HG02938 (cell line): ENCODE measurements around the gene ADIPOR2.
"Not testable (repeated sequence)": the region's sequence is repeated elsewhere in the genome, so short reads cannot be mapped to it uniquely, and the experiment has no call there.

ENCODE experiments used
- ATAC-seq: cut with Tn5 transposase; IDR thresholded peaks from one replicate; pipeline ENCODE4 v1.9.1; 2021; ENCODE audit warnings: mild to moderate bottlenecking, moderate library complexity; ENCODE audit not compliant: unreplicated experiment

Gene ADIPOR2

DNA sequence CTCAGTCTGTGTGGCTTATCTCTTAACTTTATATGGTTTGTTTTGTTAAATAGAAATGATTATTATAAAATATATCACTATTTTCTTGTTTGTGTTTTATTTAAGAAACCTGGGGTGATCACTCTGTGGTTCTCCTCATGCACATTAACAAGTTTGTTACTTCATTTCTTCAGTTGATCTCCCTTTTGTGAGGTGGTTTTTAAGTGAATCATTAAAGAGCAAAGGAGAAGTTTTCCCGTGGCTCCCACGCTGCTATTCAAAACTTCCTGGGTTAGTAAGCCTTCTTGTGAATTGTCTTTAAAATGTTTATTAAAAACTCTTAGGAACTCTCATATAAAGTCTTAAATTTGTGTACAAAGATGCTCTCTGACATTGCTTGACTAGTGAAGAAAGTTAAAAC, 11.8 kb downstream of the ADIPOR2 start:
- no peak for ATAC-seq

DNA sequence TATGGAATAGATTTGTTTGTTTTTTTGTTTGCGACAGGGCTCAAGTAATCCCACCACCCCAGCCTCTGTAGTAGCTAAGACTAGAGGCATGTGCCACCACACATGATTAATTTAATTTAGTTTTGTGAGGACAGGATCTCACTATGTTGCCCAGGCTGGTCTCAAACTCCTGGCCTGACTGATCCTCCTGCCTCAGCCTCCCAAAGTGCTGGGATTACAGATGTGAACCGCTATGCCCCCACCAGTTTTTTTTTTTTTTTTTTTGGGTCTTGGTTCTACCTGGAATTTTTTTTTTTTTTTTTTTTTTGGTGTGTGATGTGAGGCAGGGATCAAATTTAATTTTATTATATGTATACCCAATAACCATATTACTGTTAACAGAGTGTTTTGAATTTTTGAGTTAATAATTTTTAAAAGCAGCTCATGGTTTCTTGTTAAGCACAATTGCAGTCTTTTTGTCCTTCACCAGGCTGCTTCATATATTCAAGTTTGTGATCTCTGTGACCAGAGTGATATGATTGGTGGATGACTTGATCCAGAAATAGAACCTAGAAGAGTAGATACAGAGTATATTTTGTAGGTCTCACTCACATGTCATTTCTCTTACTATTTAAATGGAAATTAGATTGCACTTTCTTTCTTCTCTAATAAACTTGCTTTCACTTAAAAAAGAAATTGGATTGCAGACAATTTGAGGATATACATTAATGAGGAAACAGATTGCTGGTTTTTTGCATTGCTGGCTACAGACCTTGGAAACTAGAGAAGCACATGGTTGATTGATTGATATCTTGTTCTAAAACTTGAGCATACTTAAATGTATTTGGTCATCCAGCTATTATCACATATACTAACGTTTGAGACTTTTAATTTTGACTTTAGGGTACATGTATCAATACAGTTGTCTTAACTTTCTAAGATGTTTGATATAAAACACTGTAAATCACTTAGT, 13.2 kb downstream of the ADIPOR2 start:
- no peak for ATAC-seq

DNA sequence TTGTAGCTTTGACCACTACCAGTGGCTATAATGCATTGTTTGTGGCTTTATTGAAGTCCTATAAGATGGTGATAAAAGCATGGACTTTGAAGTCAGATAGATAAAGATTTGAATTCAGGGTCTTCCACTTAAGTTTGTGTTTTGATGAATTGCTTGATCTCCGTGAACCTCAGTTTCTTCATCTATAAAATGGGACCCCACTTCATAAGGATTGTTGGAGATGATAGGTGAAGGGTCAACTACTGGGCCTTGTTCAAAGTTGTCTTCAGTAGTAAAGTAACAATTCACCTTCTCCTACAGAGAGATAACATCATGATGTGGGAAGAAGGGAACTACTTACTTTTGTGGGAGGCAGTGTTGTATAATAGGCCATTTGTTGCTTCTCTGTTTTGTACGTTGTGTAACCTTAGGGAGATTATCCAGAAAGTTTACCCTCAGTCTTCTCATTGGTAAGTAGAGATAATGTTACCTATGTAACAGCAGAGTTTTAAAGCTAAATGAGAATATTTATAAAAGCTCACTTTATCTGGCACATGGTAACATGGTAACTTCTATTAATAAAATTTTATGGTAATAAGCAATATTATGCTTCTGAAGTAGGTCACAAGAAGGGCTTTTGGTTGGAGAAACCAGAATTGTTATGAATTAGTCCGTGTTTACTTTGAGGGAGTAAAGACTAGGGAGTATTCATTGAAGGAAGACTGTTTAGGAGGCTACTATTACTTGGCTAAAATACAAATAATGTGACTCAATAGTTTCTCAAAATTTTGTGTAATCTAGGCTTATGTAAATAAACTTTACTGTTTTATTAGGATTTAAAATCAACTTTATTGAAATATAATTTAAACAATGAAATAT, 15.1 kb downstream of the ADIPOR2 start:
- ATAC-seq, result no peak

DNA sequence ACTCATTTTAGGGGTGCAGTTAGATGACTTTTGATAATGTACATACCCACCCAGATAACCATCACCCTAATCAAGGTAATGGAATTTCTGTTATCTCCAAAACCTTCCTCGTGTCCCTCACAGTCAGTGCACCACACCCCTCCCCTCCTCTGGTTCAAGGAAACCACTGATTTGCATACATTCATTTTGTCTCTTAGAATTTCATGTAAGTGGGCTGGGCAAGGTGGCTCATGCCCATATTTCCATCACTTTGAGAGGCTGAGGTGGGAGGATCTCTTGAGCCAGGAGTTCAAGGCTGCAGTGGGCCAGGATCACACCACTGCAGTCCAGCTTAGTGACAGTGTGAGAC, 15.7 kb downstream of the ADIPOR2 start:
- ATAC-seq, result no peak

DNA sequence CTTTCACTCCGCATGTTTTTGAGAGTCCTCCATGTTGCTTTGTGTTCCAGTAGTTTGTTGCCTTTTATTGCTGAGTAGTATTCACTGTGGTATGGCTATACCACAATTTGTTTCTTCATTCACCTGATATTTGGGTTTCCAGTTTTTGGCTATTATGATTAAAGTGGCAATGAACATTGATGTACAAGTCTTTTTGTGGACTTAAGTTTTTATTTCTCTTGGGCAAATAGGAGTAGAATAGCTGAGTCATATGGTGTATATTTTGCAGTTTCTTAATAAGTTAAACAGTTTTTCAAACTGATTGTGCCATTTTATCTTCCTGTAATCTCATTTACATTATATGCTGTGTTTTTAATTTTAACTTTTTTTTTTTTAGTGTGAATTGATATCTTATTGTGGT, 16.2 kb downstream of the ADIPOR2 start:
- no peak for ATAC-seq

DNA sequence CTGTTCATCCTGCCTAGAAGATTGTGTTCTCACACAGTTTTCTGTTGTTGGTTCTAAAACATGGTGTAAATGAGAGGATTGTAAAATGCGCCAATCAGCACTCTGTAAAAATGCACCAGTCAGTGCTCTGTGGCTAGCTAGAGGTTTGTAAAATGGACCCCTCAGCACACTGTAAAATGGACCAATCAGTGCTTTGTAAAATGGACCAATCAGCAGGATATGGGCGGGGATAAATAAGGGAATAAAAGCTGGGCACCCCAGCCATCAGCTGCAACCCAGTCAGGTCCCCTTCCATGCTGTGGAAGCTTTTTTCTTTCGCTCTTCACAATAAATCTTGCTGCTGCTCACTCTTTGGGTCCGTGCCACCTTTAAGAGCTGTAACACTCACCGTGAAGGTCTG, 19.1 kb downstream of the ADIPOR2 start:
- ATAC-seq, result not testable (repeated sequence)

DNA sequence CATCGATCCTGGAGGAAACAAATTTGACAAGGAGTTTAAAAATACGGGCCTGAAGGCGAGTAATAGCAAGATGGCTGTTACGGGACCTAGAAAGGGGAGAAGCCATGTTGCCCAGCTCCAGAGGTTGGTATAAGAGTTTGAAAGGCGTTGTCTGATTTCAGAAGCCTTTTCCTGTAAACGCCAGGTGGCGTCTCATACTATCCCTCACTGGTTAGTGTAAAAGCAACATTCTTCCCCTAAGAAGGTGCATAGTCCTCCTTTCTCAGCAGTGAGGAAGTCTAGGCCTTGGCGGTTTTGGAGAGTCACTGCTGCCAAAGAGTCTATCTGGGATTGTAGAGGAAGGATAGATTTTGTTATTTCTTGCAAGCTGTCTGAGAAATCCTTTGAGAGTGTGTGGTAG, 20.0 kb downstream of the ADIPOR2 start:
- not testable (repeated sequence) for ATAC-seq

DNA sequence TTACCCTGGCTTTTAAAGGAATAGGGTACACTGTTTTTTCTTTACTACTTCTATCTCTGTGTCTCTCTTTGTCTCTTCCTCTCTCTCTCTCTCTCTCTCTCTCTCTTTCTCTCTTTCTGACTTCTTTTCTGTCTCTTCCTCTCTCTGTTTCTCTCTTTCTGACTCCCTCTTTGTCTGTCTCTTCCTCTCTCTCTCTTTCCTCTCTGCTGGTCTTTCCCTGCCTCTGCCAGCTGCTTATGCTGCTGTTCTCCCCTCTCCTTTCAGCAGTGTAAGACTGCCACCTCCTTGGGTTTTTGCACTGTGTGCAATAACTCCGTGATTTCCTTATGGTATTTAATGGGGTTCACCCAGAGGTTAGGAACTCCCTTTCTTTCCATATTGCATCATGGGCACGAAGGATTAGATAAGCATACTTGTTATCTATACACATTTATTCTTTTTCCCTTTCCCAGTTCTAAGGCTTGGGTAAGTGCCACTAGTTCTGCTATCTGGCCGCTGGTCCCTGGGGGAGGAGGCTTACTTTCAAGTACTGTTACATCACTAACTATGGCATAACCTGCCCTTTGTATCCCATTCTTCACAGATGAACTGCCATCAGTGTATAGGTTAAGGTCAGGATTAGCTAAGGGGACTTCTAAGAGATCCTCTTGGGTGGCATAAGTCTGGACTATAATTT, 20.8 kb downstream of the ADIPOR2 start:
- ATAC-seq, result not testable (repeated sequence)

DNA sequence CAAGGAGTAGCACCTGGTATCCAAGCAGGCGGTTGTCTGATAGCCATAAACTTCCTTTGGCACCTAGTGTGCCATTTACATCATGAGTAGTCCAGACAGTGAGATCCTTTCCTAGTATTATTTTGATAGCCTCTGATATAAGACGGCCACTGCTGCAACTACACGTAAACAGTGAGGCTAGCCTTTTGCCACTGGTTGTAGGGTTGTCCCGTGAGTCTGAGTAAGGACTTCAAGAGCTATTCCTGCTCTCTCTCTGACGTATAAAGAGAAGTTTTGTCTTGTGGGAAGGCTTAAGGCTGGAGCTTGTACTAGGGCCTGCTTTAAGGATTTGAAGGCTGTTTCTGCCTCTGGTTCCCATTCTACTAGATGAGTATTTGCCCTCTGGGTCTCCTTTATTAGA, 21.4 kb downstream of the ADIPOR2 start:
- not testable (repeated sequence) for ATAC-seq

DNA sequence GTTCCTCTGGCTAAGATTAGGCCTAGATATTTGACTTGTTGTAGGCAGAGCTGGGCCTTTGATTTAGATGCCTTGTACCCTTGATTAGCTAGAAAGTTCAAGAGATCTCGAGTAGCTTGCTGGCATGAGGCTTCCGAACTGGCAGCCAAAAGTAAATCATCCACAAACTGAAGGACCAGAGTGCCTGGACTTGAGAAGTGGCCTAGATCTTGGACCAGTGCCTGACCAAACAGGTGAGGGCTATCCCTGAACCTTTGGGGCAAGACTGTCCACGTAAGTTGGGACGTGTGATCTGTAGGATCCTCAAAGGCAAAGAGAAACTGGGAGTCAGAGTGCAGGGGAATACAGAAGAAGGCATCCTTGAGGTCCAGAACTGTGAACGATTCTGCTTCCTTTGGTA, 22.0 kb downstream of the ADIPOR2 start:
- ATAC-seq, result not testable (repeated sequence)

DNA sequence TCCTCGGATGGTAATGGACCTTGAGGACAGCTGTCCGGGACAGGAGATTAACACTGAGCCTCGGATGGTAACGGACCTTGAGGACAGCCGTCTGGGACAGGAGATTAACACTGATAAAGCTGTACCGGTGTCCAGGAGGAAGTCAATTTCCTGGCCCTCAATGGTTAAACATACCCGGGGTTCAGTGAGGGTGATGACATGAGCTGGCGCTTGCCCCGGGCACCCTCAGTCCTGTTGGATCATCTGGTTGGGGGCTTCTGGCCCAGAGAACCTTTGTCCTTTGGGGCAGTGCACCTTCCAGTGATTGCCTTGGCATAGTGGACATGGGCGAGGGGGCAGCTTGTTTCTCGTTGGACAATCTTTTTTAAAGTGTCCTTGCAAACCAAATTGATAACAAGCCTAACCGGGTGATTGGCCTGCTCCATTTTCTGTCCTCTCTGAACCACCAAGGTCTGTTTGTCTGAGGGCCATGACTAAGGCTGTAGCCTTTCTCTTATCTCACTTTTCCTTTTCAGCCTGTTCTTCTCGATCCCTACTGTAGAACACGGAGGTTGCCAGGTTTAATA, 23.0 kb downstream of the ADIPOR2 start:
- not testable (repeated sequence) for ATAC-seq

DNA sequence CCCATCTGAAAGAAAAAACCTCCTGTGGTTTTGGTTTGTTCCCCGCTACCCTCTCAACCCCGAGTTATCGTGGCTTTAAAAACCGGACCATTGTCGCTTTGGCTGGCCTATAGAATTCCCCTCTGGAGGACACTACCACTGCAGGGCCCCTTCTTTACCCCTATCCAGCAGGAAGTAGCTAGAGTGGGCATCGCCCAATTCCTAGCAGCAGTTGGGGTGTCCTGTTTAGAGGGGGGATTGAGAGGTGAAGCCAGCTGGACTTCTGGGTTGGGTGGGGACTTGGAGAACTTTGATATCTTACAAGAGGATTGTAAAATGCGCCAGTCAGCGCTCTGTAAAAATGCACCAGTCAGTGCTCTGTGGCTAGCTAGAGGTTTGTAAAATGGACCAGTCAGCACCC, 24.6 kb downstream of the ADIPOR2 start:
- not testable (repeated sequence) for ATAC-seq

DNA sequence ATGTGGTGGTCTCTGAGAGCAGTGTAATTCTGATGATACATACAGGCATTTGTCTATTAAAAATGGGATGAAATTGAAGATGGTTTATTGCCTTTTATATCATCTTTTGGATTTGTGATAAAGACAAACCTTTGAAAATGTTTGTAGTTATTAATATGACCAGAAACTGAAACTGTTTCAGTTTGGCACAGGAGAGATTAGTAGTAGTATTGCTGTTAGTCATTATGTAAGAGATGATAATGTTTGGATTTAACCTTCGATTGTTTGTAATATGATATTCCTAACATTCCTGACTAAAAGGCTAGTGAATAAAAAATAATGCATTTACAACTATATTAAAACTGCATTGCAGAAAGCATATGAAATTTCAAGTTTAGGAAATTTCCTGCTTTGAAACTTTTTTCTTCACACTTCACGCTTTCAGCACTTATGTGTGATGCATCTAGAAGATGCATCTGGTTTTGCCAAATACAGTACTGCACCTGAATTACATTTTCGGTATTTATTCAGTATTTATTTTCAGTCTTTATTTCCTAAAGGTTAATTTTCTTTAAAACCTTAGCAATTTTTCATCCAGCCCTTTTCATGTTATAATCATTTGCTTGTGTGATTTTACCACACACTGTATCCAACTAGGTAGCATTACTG, 25.5 kb downstream of the ADIPOR2 start:
- ATAC-seq, result no peak

DNA sequence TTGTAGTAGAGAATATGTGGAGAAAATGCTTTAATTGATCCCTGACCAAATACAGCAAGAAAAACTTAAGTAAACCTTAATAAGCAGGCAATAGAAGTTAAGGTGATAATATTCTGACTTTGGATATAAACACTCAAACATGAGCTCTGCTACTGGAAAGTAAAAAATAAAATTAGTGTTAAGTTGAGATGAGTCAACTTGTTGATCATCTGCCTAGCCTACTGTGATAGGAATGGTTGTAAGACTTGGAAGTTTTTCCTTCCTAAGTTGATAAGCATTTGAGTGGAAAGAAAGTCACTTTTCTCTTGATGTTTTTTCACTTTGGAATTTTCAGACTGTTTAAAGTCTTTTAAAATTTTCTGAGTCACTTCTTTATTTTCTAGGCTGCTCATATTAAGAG, 26.0 kb downstream of the ADIPOR2 start:
- ATAC-seq, result no peak

DNA sequence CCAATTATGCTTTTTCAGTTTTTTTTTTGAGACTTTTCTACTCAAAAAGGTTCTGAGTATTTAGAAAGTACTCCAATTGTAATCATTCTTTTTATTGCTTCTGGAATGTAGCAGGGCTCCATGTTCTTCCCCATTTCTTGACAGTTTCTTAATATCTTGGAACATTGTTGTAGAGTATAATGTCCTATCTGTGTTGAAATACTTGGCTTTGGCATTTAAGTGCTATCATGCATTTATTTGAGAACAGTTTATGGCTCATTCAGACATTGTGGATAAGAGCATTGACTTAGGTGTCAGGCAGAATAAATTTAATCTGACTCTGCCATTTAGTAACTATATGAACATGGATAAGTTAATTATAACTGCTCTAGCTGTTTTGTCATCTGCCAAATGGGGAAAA, 28.3 kb downstream of the ADIPOR2 start:
- ATAC-seq, result no peak

DNA sequence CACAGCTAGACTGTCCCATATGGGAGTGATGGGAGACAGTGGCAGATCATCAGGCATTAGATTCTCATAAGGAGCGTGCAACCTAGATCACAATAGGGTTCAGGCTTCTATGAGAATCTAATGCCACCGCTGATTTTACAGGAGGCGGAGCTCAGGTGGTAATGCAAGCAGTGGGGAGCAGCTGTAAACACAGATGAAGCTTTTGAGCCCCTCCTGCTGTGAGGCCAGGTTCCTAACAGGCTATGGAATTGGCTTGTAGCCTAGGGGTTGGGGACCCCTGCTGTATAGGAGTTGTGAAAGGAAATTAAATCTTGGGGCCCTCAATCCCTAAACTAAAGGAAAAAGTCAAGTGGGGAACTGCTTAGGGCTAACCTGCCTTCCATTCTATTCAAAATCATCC, 29.6 kb downstream of the ADIPOR2 start:
- ATAC-seq, result no peak

DNA sequence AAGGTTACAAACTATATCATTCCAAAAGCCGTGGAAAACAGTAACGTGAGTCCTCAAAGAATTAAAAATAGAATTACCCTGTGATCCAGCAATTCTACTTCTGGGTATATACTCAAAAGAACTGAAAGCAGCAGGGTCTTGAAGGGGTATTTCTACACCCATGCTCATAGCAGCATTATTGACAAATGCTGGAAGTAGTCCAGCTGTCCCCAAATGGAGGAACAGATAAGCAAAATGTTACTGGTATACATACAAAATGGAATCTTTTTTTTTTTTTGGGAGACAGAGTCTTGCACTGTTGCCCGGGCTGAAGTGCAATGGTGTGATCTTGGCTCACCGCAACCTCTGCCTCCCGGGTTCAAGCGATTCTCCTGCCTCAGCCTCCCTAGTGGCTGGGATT, 32.9 kb downstream of the ADIPOR2 start:
- ATAC-seq, result no peak

DNA sequence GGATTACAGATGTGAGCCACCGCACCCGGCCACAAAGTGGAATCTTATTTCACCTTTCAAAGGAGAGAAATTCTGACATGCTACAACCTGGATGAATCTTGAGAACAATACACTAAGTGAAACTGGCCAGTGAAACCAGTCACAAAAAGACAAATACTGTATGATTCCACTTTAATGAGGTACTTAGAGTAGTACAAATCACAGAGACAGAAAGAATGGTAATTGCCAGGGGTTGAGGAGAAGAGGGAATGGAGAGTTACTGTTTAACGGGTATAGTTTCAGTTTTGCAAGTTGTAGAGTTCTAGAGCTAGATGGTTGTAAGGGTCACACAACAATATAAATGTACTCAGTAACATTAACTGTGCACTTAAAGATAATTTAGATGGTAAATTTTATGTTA, 33.4 kb downstream of the ADIPOR2 start:
- no peak for ATAC-seq

DNA sequence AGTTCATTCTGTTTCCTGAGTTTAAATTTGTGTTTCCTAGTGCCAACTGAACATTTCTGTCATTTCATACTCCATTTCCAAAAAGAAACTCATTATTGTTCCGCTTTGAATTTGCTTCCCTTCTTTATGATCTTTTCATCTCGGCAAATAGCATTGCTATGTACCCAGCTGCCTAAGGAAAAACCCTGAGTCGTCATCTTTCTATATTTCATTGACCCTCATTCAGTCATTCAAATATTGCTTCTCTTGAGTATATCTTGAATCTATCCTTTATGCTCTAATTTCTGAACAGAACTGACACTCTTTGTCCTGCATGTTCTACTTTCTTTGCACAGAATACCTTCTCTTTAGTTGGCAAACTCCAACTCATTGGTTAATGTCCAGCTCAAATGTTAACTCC, 35.9 kb downstream of the ADIPOR2 start:
- ATAC-seq, result no peak

DNA sequence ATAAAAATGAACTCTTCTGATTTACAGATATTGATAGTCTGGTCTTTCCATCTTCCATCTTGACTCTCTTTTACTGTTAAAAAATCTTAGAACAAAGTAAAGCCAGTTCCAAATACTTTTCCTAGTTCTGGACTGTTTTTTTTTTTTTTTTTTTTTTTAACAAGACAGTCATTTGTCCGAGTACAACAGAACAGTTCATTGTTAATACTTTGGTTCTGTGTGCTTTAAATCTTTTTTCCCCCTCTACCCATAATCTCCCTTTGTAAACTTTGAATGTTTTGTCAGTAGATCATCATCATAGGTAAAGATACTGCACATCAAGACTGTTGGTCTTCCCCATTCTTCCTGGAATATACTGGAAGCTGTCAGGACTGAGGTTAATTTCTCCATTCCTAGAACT, 38.0 kb downstream of the ADIPOR2 start:
- ATAC-seq, result no peak
